Activated CD4-positive, CD25-positive, alpha-beta regulatory T cell (primary cell): ENCODE data around the gene RPS28.
"Not testable (repeated sequence)": the region's sequence is repeated elsewhere in the genome, so short reads cannot be mapped to it uniquely, and the experiment has no call there.

Experiments
- DNase-seq, 4 experiments: peaks; one replicate each; lab custom pipeline; 2025; lab: John Stamatoyannopoulos, UW

RPS28 gene

GRCh38 chr19:8320564-8321066 lies 681 bp upstream of the RPS28 start:
- no peak for DNase-seq

GRCh38 chr19:8321986-8322637 lies 816 bp downstream of the RPS28 start:
- DNase-seq: no peak

- no peak for DNase-seq
Measured at GRCh38 chr19:8322638-8322997, 1.3 kb downstream of the RPS28 start.

- no peak for DNase-seq
Measured at GRCh38 chr19:8323781-8324185, 2.5 kb downstream of the RPS28 start.

- DNase-seq: no peak
Measured at GRCh38 chr19:8324186-8325050, 3.1 kb downstream of the RPS28 start.

- no peak for DNase-seq
Measured at GRCh38 chr19:8325454-8325853, 4.2 kb downstream of the RPS28 start.

- DNase-seq: no peak
Measured at GRCh38 chr19:8329996-8330395, 8.7 kb downstream of the RPS28 start.

GRCh38 chr19:8331263-8331845 lies 10.1 kb downstream of the RPS28 start:
- DNase-seq: no peak

GRCh38 chr19:8332976-8333766 lies 11.9 kb downstream of the RPS28 start:
- no peak for DNase-seq

GRCh38 chr19:8333767-8334457 lies 12.6 kb downstream of the RPS28 start:
- DNase-seq: no peak

GRCh38 chr19:8334458-8335342 lies 13.4 kb downstream of the RPS28 start:
- no peak for DNase-seq

GRCh38 chr19:8335343-8336071 lies 14.2 kb downstream of the RPS28 start:
- no peak for DNase-seq

- no peak for DNase-seq
Measured at GRCh38 chr19:8336072-8336569, 14.8 kb downstream of the RPS28 start.

- no peak for DNase-seq
Measured at GRCh38 chr19:8336660-8337059, 15.4 kb downstream of the RPS28 start.

- no peak for DNase-seq
Measured at GRCh38 chr19:8337728-8338127, 16.4 kb downstream of the RPS28 start.

GRCh38 chr19:8338835-8339234 lies 17.5 kb downstream of the RPS28 start:
- DNase-seq: no peak

- DNase-seq: no peak
Measured at GRCh38 chr19:8340341-8341096, 19.2 kb downstream of the RPS28 start.

- not testable (repeated sequence) for DNase-seq
Measured at GRCh38 chr19:8341504-8341903, 20.2 kb downstream of the RPS28 start.

- no peak for DNase-seq
Measured at GRCh38 chr19:8342316-8342683, 21.0 kb downstream of the RPS28 start.
